ENCODE results near the gene ACOXL. TPM values are rescaled to one million over a fixed set of nuclear protein-coding genes. Genes with fewer than 3 reads are reported as not detected.

Gene ACOXL
- total RNA-seq, 1 donor: 0.10 TPM

GRCh38 chr2:110834134-110834827 lies 101.9 kb downstream of the ACOXL start:
- H3K4me3 ChIP-seq (ENCODE audit: low read length): no peak overlapping the region
- no peaks in the 10 kb centered on the region for H3K27me3 ChIP-seq (ENCODE audit: insufficient read depth, low read length)
- no peaks in the 10 kb centered on the region for H3K4me1 ChIP-seq (ENCODE audit: insufficient read depth, low read length)
- H3K9me3 ChIP-seq (ENCODE audit: low read depth, low read length): no peaks in the 10 kb centered on the region

DNA sequence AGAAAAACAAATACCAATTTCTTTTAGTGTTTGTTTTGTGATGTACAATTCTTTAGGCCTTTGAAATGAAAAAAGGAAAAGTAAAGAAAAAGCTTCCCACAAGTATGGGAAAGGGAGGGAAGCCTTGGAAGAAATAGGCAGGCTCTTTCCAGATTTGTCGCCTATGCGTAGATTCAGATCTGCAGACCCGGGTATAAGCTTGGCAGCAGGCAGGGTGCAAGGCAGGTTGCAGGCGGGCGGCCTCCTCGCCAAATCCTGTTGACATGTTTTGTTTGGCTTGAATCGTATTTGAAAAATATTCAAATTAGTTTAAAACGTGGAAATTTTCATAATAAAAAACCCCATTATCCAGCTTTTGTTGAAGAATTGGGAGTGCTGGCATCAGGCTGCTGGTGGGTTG lies 104.3 kb downstream of the ACOXL start:
- H3K27me3 ChIP-seq (ENCODE audit: insufficient read depth, low read length): no peaks in the 10 kb centered on the region
- H3K4me1 ChIP-seq (ENCODE audit: insufficient read depth, low read length): no peaks in the 10 kb centered on the region
- H3K4me3 ChIP-seq (ENCODE audit: low read length): no peak overlapping the region
- no peaks in the 10 kb centered on the region for H3K9me3 ChIP-seq (ENCODE audit: low read depth, low read length)

DNA sequence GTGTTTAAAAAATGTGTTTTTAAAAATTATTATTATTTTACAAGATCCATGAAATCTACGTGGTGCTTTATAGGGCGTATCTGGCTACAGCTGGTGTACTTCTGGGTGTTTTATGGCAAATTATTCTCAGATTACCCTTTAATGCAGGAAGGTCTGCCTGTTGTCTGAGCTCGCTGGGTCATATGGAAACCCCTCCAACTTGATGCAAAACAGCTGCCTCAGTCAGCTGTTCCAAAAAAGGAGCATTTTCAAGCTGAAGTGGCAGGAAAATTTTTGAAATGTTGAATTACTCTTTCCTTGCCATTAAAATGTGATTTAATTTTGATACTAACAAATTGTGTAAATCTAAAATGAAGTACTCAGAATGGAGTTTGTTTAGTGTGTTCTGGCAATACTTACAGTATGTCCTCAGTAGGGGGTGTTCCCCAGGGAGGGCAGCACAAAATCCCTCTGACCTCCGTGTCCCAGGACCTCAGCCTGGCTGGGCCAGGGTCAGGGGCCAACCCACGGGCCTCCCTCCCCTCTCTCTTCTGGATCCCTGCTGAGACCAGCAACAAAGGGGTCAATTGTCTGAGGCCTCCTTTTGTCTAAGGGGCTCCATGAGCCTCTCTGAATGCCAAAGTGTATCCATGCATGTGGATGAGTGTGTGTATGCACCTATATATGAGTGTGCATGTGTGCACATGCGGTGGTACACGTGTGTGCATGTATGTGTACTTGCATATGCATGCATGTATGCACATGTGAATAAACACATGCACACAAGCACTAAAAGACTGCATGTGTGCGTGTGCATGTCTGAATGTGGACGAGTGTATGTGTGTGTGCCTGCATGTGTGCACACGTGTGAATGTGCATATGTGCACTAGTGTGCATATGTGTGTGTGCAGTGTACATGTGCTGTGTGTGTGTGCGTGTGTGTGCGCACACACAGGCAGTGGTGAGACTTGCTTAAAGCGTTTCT lies 105.4 kb downstream of the ACOXL start:
- H3K4me3 ChIP-seq (ENCODE audit: low read length): no peak overlapping the region
- H3K4me1 ChIP-seq (ENCODE audit: insufficient read depth, low read length): no peaks in the 10 kb centered on the region
- no peaks in the 10 kb centered on the region for H3K9me3 ChIP-seq (ENCODE audit: low read depth, low read length)
- no peaks in the 10 kb centered on the region for H3K27me3 ChIP-seq (ENCODE audit: insufficient read depth, low read length)

- Histone ChIP-seq H3K4me3 (ENCODE audit: low read length) (no peak overlapping the region), H3K27me3 (ENCODE audit: insufficient read depth, low read length) (no peaks in the 10 kb centered on the region)
Observed at GRCh38 chr2:110838657-110839384, 106.4 kb downstream of the ACOXL start.

DNA sequence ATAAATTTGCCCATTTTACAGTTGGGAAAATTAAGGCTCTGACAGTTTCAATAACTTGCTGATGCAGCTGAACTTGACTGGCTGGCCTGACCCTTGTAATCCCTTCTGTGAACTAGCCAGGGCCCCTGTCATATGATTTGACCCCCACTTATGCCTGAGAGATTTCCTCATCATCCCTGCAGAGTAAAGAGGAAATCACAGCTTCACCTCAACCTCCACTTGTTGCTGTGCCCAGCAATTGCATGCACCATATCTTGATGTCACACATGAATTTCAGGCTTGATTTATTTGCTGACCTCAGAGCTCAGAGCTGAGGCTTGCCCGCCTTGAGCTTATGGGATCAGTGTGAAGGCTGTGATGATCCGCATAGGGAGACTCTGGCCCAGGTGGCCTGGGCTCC lies 108.1 kb downstream of the ACOXL start:
- Histone ChIP-seq H3K9me3 (ENCODE audit: low read depth, low read length) (no peaks in the 10 kb centered on the region), H3K4me3 (ENCODE audit: low read length) (no peak overlapping the region), H3K27me3 (ENCODE audit: insufficient read depth, low read length) (no peaks in the 10 kb centered on the region), H3K4me1 (ENCODE audit: insufficient read depth, low read length) (no peaks in the 10 kb centered on the region)

More at GRCh38 chr2:110838657-110839384, 106.4 kb downstream of the ACOXL start:
- H3K9me3 ChIP-seq (ENCODE audit: low read depth, low read length): no peaks in the 10 kb centered on the region
- no peaks in the 10 kb centered on the region for H3K4me1 ChIP-seq (ENCODE audit: insufficient read depth, low read length)

- H3K9me3 ChIP-seq (ENCODE audit: low read depth, low read length): no peaks in the 10 kb centered on the region
- no peak overlapping the region for H3K4me3 ChIP-seq (ENCODE audit: low read length)
- H3K4me1 ChIP-seq (ENCODE audit: insufficient read depth, low read length): peaks cover 12% of the 10 kb centered on the region
- no peaks in the 10 kb centered on the region for H3K27me3 ChIP-seq (ENCODE audit: insufficient read depth, low read length)
Observed at GRCh38 chr2:110842048-110842447, 109.7 kb downstream of the ACOXL start.

GRCh38 chr2:110843496-110843895 lies 111.1 kb downstream of the ACOXL start:
- Histone ChIP-seq H3K4me3 (ENCODE audit: low read length) (no peak overlapping the region), H3K4me1 (ENCODE audit: insufficient read depth, low read length) (peaks cover 21% of the 10 kb centered on the region), H3K27me3 (ENCODE audit: insufficient read depth, low read length) (no peaks in the 10 kb centered on the region), H3K9me3 (ENCODE audit: low read depth, low read length) (no peaks in the 10 kb centered on the region)

DNA sequence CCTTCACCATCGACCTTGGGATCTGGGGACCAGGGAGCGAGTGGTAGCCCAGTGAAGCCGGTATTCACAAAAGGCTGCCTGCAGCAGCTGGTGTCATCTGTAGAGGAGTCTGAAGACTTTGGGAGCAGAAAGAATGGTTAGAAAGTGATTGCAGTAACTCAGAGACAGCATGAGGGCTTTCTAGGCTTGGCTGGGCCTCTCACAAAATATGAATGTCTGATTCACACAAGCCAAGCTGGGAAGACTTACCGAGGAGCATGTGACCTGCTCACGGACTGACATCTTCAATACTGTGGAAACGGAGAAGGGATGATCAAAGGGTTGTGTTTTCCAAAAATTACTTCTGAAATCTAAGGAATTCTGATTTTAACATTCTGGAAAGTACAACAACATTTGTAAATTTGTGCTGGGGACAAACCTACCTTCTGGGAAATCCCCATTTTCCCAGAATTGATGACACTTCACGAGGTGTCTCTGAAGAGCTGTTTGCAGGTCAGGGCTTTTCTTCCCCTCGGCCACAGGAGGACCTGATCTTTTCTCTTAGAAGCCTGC lies 111.7 kb downstream of the ACOXL start:
- Histone ChIP-seq H3K9me3 (ENCODE audit: low read depth, low read length) (no peaks in the 10 kb centered on the region), H3K4me1 (ENCODE audit: insufficient read depth, low read length) (peaks cover 21% of the 10 kb centered on the region), H3K27me3 (ENCODE audit: insufficient read depth, low read length) (no peaks in the 10 kb centered on the region), H3K4me3 (ENCODE audit: low read length) (no peak overlapping the region)

DNA sequence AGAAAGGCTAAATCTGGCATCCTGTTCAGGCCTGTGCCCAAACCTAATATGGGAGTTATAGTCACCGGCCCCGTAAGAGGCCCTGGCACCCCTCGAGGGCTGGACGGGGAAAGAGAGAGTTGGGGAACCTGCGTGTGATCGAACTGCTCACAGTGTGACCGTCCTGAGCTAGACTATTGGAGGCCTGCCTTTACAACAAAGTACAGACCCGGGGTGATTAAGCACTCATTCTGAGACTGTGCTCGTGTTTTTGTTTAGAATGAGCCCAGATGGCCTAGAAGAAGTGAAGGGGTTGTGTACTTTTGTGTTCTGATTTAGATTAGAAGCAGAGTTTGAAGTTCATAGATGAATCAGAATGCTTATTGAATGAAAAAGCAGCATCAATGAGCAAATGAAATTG lies 115.3 kb downstream of the ACOXL start:
- Histone ChIP-seq H3K9me3 (ENCODE audit: low read depth, low read length) (no peaks in the 10 kb centered on the region), H3K4me1 (ENCODE audit: insufficient read depth, low read length) (peaks cover 36% of the 10 kb centered on the region), H3K27me3 (ENCODE audit: insufficient read depth, low read length) (no peaks in the 10 kb centered on the region), H3K4me3 (ENCODE audit: low read length) (no peak overlapping the region)

DNA sequence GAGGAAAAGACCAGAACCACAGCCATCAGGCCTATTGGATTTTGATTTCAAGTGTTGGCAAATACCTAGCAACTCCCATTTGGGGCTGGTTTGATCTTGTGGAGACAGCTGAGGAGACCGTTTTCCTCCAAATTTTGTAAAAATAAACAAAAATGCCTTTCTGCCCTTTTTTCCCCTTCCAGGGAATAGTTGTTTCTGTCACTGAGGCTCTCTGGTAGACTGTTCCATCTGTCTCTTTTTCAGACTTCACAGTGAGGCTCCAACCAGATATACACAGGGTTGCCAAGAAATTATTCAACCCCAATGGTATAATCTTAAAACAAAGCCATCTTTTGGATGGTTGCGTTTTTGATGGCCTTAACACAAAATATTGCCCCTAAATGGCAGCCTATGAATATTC lies 115.7 kb downstream of the ACOXL start:
- Histone ChIP-seq H3K4me1 (ENCODE audit: insufficient read depth, low read length) (peaks cover 40% of the 10 kb centered on the region), H3K9me3 (ENCODE audit: low read depth, low read length) (no peaks in the 10 kb centered on the region), H3K4me3 (ENCODE audit: low read length) (no peak overlapping the region), H3K27me3 (ENCODE audit: insufficient read depth, low read length) (no peaks in the 10 kb centered on the region)

DNA sequence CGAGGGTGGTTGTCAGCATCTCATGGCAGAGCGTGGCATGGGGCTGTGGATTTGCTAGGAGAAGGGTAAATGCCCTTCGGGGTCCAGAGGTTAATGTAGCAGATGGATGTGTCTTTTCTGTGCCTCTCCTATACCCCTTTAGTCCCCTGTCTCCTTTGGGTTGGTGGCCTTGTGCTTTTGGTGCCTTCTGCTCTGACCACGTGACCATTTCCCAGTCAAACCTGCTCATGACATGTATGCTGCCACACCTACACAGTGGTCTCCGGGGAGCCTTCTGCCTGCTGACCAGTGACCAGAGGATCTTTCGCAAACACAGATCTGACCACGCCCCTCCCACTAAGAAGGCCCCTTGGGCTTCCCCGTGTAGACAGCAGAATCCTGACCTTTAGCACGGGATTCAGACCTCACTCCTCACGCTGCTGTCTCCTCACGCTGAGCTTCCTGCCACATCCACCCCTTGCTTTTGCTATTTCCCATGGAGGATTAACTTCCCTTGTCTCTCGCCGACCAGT lies 116.2 kb downstream of the ACOXL start:
- no peaks in the 10 kb centered on the region for H3K27me3 ChIP-seq (ENCODE audit: insufficient read depth, low read length)
- peaks cover 43% of the 10 kb centered on the region for H3K4me1 ChIP-seq (ENCODE audit: insufficient read depth, low read length)
- H3K4me3 ChIP-seq (ENCODE audit: low read length): no peak overlapping the region
- no peaks in the 10 kb centered on the region for H3K9me3 ChIP-seq (ENCODE audit: low read depth, low read length)

DNA sequence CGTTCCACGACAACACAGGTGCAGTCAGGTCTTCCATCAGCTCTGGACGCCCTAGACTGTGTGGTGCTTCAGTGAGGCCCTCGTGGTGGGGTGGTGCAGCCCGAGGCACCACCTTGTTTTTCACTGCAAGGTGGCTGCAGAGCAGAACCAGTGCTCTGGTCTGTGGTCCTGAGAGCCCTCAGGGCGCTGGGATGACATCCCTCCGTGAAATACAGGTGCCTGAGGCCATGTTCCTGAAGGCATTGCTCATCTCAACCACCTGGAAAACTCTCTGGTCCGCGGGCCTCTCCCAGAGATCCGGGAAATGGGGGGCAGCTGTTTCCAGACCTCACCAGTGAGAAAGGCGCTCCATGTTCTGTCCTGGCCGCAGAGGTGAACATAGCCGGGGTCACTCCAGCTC lies 119.2 kb downstream of the ACOXL start:
- Histone ChIP-seq H3K4me1 (ENCODE audit: insufficient read depth, low read length) (peaks cover 37% of the 10 kb centered on the region), H3K4me3 (ENCODE audit: low read length) (no peak overlapping the region), H3K9me3 (ENCODE audit: low read depth, low read length) (no peaks in the 10 kb centered on the region), H3K27me3 (ENCODE audit: insufficient read depth, low read length) (no peaks in the 10 kb centered on the region)

GRCh38 chr2:110852051-110852450 lies 119.7 kb downstream of the ACOXL start:
- no peaks in the 10 kb centered on the region for H3K27me3 ChIP-seq (ENCODE audit: insufficient read depth, low read length)
- no peak overlapping the region for H3K4me3 ChIP-seq (ENCODE audit: low read length)
- H3K9me3 ChIP-seq (ENCODE audit: low read depth, low read length): no peaks in the 10 kb centered on the region
- peaks cover 32% of the 10 kb centered on the region for H3K4me1 ChIP-seq (ENCODE audit: insufficient read depth, low read length)

- peaks cover 26% of the 10 kb centered on the region for H3K4me1 ChIP-seq (ENCODE audit: insufficient read depth, low read length)
- no peak overlapping the region for H3K4me3 ChIP-seq (ENCODE audit: low read length)
- H3K27me3 ChIP-seq (ENCODE audit: insufficient read depth, low read length): no peaks in the 10 kb centered on the region
- H3K9me3 ChIP-seq (ENCODE audit: low read depth, low read length): no peaks in the 10 kb centered on the region
Observed at GRCh38 chr2:110852541-110853263, 120.3 kb downstream of the ACOXL start.
